GM08714 (cell line): Measurements from ENCODE around the gene MRS2.

Experiments
- H3K4me3 ChIP-seq: fragments of 200-500 bp; sonication (Bioruptor generic); 2 replicates; pipeline ENCODE4 v1.5.1; 2014; ENCODE audit warnings: mild to moderate bottlenecking, low read length, inconsistent platforms
- ZNF274 ChIP-seq: IDR thresholded peaks from 2 replicates; pipeline ENCODE4 v1.6.1; 2012; ENCODE audit warnings: mild to moderate bottlenecking, low read depth, low read length

The MRS2 gene

GRCh38 chr6:24460966-24461365 lies 58.2 kb downstream of the MRS2 start:
- no peak for TF ChIP-seq ZNF274
- H3K4me3 ChIP-seq = no peak overlapping the region

- H3K4me3 ChIP-seq = no peak overlapping the region
- no peak for TF ChIP-seq ZNF274
Observed at GRCh38 chr6:24464253-24465038, 61.7 kb downstream of the MRS2 start.

- TF ChIP-seq ZNF274 = no peak
- no peak overlapping the region for H3K4me3 ChIP-seq
Observed at GRCh38 chr6:24469811-24470210, 67.1 kb downstream of the MRS2 start.

- TF ChIP-seq ZNF274 = no peak
- no peak overlapping the region for H3K4me3 ChIP-seq
Observed at GRCh38 chr6:24472181-24472580, 69.4 kb downstream of the MRS2 start.
